ENCODE measurements around the gene C1S.

DNA sequence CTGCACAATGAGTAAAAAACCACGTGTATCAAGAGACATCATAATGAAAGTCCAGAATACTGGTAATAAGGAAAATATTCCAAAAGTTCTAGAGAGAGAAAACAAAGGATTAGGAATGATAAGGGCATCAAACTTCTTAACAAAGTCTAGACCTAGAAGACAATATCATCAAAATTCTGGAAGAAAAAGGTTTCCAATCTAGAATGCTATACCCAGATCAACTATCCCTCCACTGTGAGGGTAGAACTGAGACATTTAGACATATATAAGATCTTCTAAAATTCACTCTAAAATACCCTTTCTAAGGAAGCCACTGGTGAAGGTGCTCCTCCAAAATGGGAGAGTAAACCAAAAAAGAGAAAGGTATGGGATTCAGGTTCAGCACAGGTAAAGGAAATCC lies 45.6 kb downstream of the C1S start:
- TF ChIP-seq POLR2A (IDR thresholded peaks at IDR 0.05): no peak
- no peak for TF ChIP-seq CTCF (IDR thresholded peaks at IDR 0.05)
